GM18499 (cell line): Measurements from ENCODE around the gene MAT1A.
A peak's percentile ranks its signal among the peaks of the same experiment; 100 is the strongest.
"Not testable (repeated sequence)": the region's sequence is repeated elsewhere in the genome, so short reads cannot be mapped to it uniquely, and the experiment has no call there.

Experiments
- ATAC-seq: cut with Tn5 transposase; IDR thresholded peaks from one replicate; pipeline ENCODE4 v1.9.1; 2021; ENCODE audit warnings: moderate number of reproducible peaks; ENCODE audit not compliant: insufficient read depth, unreplicated experiment

Gene MAT1A

DNA sequence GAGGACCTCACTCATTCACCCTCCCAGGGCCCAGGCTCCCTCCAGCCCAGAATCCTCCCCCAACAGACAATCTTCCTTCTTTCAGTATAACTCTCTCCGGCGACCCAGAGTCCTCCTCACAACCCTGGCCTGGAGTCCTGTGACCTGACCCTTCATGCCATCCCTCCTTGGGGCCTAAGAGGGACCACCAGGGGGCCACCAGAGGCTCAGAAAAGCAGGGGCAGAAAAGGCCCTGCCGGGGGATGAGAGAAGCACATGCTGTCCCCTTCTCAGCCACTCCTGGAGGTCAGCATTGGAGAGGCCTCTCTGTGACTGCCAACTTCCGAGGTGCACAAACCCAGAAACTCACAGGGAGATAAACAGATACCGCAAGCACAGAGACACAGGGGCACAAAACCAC lies 53.0 kb downstream of the MAT1A start:
- not testable (repeated sequence) for ATAC-seq

DNA sequence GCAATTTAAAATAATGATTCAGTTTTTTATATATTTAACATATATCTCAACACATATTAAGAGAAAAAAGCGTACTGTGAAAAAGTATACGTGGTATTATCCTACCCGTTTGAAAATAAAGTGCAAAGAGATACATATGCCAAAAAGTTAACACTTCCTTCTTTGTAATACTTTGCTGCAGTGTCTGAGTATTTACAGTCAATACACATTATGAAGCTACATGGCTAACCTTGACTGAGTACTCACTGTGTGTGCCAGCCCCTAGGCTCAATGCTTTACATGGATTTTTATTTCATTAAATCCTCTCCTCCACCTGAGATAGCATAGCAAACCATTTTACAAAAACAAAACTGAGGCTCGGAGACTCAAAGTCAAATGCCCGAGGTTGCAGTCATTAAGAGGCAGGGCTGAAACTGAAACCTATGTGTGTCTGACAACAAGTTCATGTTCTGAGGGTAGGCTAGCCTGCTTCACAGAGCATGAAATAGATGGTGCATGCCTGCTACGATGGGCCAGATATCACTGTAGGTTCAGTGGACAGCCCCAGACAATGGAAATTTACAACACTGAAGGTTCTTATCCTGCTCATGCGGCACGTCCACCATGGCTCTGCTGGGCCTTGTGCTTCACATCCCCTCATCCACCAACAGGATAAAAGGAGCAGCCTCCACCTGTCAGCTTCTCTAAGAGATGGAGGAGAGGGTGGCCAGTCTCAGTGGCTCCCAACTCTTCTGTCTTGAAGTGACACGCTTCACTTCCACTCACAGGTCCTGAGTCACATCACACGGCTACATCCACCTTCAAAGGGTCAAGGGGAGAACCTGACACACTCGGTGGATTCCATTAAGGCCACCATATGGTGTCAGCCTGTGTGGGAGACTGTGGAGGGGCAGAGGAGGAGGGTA lies 54.9 kb downstream of the MAT1A start:
- peak; percentile 100 for ATAC-seq

DNA sequence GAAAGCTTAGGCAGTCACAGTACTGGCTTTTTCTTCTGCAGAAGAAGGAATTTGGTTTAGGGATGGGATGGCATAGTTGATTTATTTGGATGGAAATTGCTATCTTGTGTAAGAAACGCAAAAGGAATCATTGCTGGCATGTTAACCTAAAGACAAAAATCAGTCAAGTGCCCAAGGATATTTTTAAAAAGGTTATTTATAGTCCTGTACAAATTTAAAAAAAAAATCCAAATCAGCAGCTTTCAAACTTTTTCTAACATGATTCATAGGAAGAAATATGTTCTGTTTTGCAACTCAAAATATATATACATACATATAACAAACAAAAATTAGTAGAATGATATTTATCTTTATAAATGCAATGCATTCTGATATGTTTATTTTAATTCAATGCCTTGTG lies 55.6 kb downstream of the MAT1A start:
- ATAC-seq = not testable (repeated sequence)

DNA sequence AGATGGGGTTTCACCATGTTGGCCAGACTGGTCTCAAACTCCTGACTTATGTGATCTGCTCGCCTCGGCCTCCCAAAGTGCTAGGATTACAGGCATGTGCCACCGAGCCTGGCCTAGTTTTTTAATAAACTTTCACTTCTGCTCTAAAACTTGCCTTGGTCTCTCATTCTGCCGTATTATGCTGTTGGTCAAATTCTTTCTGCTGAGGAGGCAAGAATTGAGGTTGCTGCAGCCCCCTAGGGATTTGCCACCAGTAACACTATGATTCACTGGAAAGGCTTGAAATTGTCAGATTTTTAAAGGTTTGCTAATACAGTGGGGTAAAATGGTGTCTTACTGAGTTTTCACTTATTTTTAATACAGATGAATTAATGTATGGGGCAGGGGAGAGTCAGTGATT lies 62.7 kb downstream of the MAT1A start:
- peak; percentile 67 for ATAC-seq

DNA sequence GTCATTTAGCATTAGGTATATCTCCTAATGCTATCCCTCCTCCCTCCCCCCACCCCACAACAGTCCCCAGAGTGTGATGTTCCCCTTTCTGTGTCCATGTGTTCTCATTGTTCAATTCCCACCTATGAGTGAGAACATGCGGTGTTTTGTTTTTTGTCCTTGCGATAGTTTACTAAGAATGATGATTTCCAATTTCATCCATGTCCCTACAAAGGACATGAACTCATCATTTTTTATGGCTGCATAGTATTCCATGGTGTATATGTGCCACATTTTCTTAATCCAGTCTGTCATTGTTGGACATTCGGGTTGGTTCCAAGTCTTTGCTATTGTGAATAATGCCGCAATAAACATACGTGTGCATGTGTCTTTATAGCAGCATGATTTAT lies 66.4 kb downstream of the MAT1A start:
- ATAC-seq = not testable (repeated sequence)
